A549 (cell line): ENCODE results near the gene ARPC1B. TPM values are rescaled to one million over a fixed set of nuclear protein-coding genes. Genes with fewer than 3 reads are reported as not detected.

ENCODE experiments used
- ATAC-seq, 2 experiments: fragments of 200-7000 bp in 1 of 2; fragments of >200 bp in 1 of 2; cut with Nextera tagmentation in 1 of 2; cut with Tn5 transposase in 1 of 2; 3 replicates each; pipeline versions ENCODE4 v1.8.0 to v1.9.1; 2018 to 2020; ENCODE audit warnings: mild to moderate bottlenecking in 1 of 2, moderate library complexity in 1 of 2
- CTCF ChIA-PET: fragments of 300-600 bp; sonication (Branson Sonifier 250); formaldehyde crosslinking; extraction: SDS; loops from one replicate; lab custom pipeline; 2021; ENCODE audit warnings: antibody characterized with exemption, inconsistent platforms; lab: Yijun Ruan, JAX
- POLR2A ChIA-PET: fragments of 350-600 bp; formaldehyde crosslinking; extraction: SDS; loops from one replicate; lab custom pipeline; 2021; ENCODE audit warnings: antibody characterized with exemption, inconsistent platforms; lab: Yijun Ruan, JAX
- DNase-seq, 2 experiments: peaks; one replicate each; pipeline versions ENCODE4 v3.0.0 to v3.0.0-alpha.2; 2011 to 2016; ENCODE audit warnings: low read depth in 1 of 2, low spot score in 1 of 2
- FAIRE-seq: peaks from 2 replicates; lab custom pipeline; 2011; peaks lifted over from hg19 to GRCh38; lab: Jason Lieb, UNC
- H3K27ac ChIP-seq, 2 experiments: fragments of >200 bp; sonication (Bioruptor Twin); formaldehyde crosslinking; 3 replicates each; pipeline ENCODE4 v1.5.1; 2016 to 2017
- H3K4me1 ChIP-seq: fragments of >200 bp; sonication (Bioruptor Twin); formaldehyde crosslinking; 3 replicates; pipeline ENCODE4 v1.6.1; 2016
- H3K4me2 ChIP-seq: fragments of >200 bp; sonication (Bioruptor Twin); formaldehyde crosslinking; 3 replicates; pipeline ENCODE4 v1.6.1; 2016
- H3K4me3 ChIP-seq: fragments of >200 bp; sonication (Bioruptor Twin); formaldehyde crosslinking; 3 replicates; pipeline ENCODE4 v1.5.1; 2016
- H3K9me3 ChIP-seq: fragments of >200 bp; sonication (Bioruptor Twin); formaldehyde crosslinking; 3 replicates; pipeline ENCODE4 v1.6.1; 2016
- BCL3 ChIP-seq: fragments of >200 bp; sonication (Bioruptor Twin); formaldehyde crosslinking; IDR thresholded peaks from 3 replicates; pipeline ENCODE4 v1.6.1; 2016
- BHLHE40 ChIP-seq: IDR thresholded peaks from 2 replicates; pipeline ENCODE4 v1.6.1; 2012; ENCODE audit warnings: low read depth, low read length, inconsistent platforms
- CTCF ChIP-seq: fragments of >200 bp; sonication (Bioruptor Twin); formaldehyde crosslinking; IDR thresholded peaks from 3 replicates; pipeline ENCODE4 v1.5.1; 2016
- E2F6 ChIP-seq: IDR thresholded peaks from 2 replicates; pipeline ENCODE4 v1.6.1; 2012; ENCODE audit warnings: low read depth, borderline replicate concordance
- ELK1 ChIP-seq: fragments of 150-350 bp; IDR thresholded peaks from 2 replicates; pipeline ENCODE4 v1.6.1; 2014; ENCODE audit warnings: low read depth, mild to moderate bottlenecking, low read length
- EP300 ChIP-seq, 2 experiments: fragments of >200 bp; sonication (Bioruptor Twin); formaldehyde crosslinking; IDR thresholded peaks; 2 replicates in 1 of 2; 3 replicates in 1 of 2; pipeline ENCODE4 v1.6.1; 2016 to 2017
- HDAC2 ChIP-seq: fragments of 200-600 bp; sonication (generic); IDR thresholded peaks from 2 replicates; pipeline ENCODE4 v1.6.1; 2016
- HEYL ChIP-seq: fragments of 250-450 bp; sonication (Bioruptor Pico); IDR thresholded peaks from 2 replicates; pipeline ENCODE4 v1.8.0; 2021; ENCODE audit warnings: mild to moderate bottlenecking, moderate library complexity
- HMGXB4 ChIP-seq: fragments of 250-450 bp; sonication (Bioruptor Pico); IDR thresholded peaks from 2 replicates; pipeline ENCODE4 v1.5.0; 2021; ENCODE audit warnings: mild to moderate bottlenecking, moderate library complexity, borderline replicate concordance
- HOXA7 ChIP-seq: fragments of 250-450 bp; sonication (Bioruptor Pico); IDR thresholded peaks from 2 replicates; pipeline ENCODE4 v1.5.0; 2020; ENCODE audit warnings: mild to moderate bottlenecking, moderate library complexity
- JUN ChIP-seq, 2 experiments: fragments of >200 bp; sonication (Bioruptor Twin); formaldehyde crosslinking; IDR thresholded peaks; 2 replicates in 1 of 2; 3 replicates in 1 of 2; pipeline ENCODE4 v1.6.1; 2016 to 2017
- KDM5A ChIP-seq: fragments of 200-600 bp; sonication (generic); IDR thresholded peaks from 2 replicates; pipeline ENCODE4 v1.6.1; 2016; ENCODE audit warnings: antibody characterized with exemption, mild to moderate bottlenecking
- MAX ChIP-seq: IDR thresholded peaks from 2 replicates; pipeline ENCODE4 v1.6.1; 2012
- MYC ChIP-seq: IDR thresholded peaks from 2 replicates; pipeline ENCODE4 v1.6.1; 2012; ENCODE audit warnings: mild to moderate bottlenecking, inconsistent platforms, low read length, improper control_type of control experiment, borderline replicate concordance
- PHF8 ChIP-seq: fragments of 200-600 bp; sonication (generic); IDR thresholded peaks from 2 replicates; pipeline ENCODE4 v1.6.1; 2016; ENCODE audit warnings: low read depth, mild to moderate bottlenecking, antibody characterized with exemption, moderate library complexity, borderline replicate concordance
- POLR2A ChIP-seq: IDR thresholded peaks from 2 replicates; pipeline ENCODE4 v1.6.1; 2012; ENCODE audit warnings: mild to moderate bottlenecking, low read length
- RAD21 ChIP-seq, 2 experiments: fragments of >200 bp in 1 of 2; sonication (Bioruptor Twin) in 1 of 2; formaldehyde crosslinking in 1 of 2; IDR thresholded peaks in 1 of 2; conservative IDR thresholded peaks in 1 of 2; 2 replicates in 1 of 2; 3 replicates in 1 of 2; pipeline ENCODE4 v1.6.1; 2012 to 2018; ENCODE audit warnings: inconsistent platforms in 1 of 2
- RCOR1 ChIP-seq: fragments of 150-350 bp; IDR thresholded peaks from 2 replicates; pipeline ENCODE4 v1.6.1; 2014; ENCODE audit warnings: antibody characterized with exemption, low read length, low read depth
- RFX5 ChIP-seq: fragments of 450-650 bp; IDR thresholded peaks from 2 replicates; pipeline ENCODE4 v1.7.1; 2014; ENCODE audit warnings: antibody characterized with exemption, mild to moderate bottlenecking, moderate library complexity
- RNF2 ChIP-seq: fragments of 200-600 bp; sonication (generic); IDR thresholded peaks from 2 replicates; pipeline ENCODE4 v1.6.1; 2016; ENCODE audit warnings: low read depth, mild to moderate bottlenecking, antibody characterized with exemption, moderate library complexity, borderline replicate concordance
- SREBF2 ChIP-seq: fragments of 450-650 bp; IDR thresholded peaks from 2 replicates; pipeline ENCODE4 v1.6.1; 2014; ENCODE audit warnings: mild to moderate bottlenecking, moderate library complexity
- ZFP36 ChIP-seq: fragments of 450-650 bp; IDR thresholded peaks from 2 replicates; pipeline ENCODE4 v1.6.1; 2014; ENCODE audit warnings: borderline replicate concordance; ENCODE audit not compliant: partially characterized antibody
- ZNF302 ChIP-seq: fragments of 250-450 bp; sonication (Bioruptor Pico); IDR thresholded peaks from 2 replicates; pipeline ENCODE4 v1.9.0; 2021; ENCODE audit warnings: inconsistent platforms, mild to moderate bottlenecking, moderate library complexity
- WGBS: methylation state at CpG from one replicate; pipeline ENCODE4 v1.1.6; 2017; ENCODE audit errors: missing lambda C conversion rate; 5-methylcytosine and 5-hydroxymethylcytosine counted together
- polyA plus RNA-seq, 4 experiments: library from polyadenylated mRNA; depleted of rRNA in 3 of 4; stranded (reverse); fragments of >200 nt; fragmentation: RNase III in 1 of 4; extraction: RNeasy Plus Mini Kit Qiagen cat#74134 plus additional on column Dnase treatment in 1 of 4; gene quantifications; 2 replicates in 3 of 4; 3 replicates in 1 of 4; pipeline ENCODE4 v1.2.3, GENCODE V29; 2011 to 2017

ARPC1B gene
- polyA plus RNA-seq, 2 of the 4 experiments (the other 2 are of a cell fraction), result 197 to 294 TPM

GRCh38 chr7:99325001-99325493 is 49.5 kb upstream of the ARPC1B start:
- peak in 1 of 2 experiments; percentile 7; a peak in 5 of 6 replicates for ATAC-seq
- ChIA-PET POLR2A (interaction anchor here (0.6 to 1.2 kb wide), 2 partner anchors 11 to 365 kb away, joined by 3 read pairs; no protein-coding TSS in a partner anchor), CTCF (interaction anchor here (0.6 to 8.6 kb wide), 4 partner anchors 13 to 288 kb away, joined by 3 to 56 read pairs (median 4); no protein-coding TSS in a partner anchor)
- no peaks in the 10 kb centered on the region for H3K9me3 ChIP-seq
- peaks cover 33% of the 10 kb centered on the region for H3K4me1 ChIP-seq
- H3K4me3 ChIP-seq, result peak overlapping the region; percentile 70
- TF ChIP-seq BHLHE40, result no peak
- no peak for TF ChIP-seq HEYL (CRISPR knock-in tag)
- TF ChIP-seq RNF2, result no peak
- TF ChIP-seq HOXA7 (CRISPR knock-in tag), result no peak
- no peak for DNase-seq
- H3K27ac ChIP-seq, result peak overlapping the region; percentile 96 to 97
- H3K4me2 ChIP-seq, result peak overlapping the region; percentile 95
- FAIRE-seq, result no peak
- 35% methylated on average over 14 of the region's 14 CpGs for WGBS

- peak within 1 kb of the TSS; percentile 96 to 97 for H3K27ac ChIP-seq
- TF ChIP-seq POLR2A (peak; percentile 98), ELK1 (no peak), EP300 (IDR thresholded peaks at IDR 0.05) (no peak), JUN (IDR thresholded peaks at IDR 0.05) (peak; percentile 51 to 90), BCL3 (peak; percentile 76; the same call in 1 of the 3 replicates), PHF8 (peak; percentile 71; the same call in 1 of the 2 replicates), RAD21 (conservative IDR thresholded peaks at IDR 0.05 in 1 of 2, IDR thresholded peaks at IDR 0.05 in 1 of 2) (peak in 1 of 2 experiments; percentile 15; a peak in 2 of 5 replicates), E2F6 (peak; percentile 44; the same call in 1 of the 2 replicates), MYC (peak; percentile 14; the same call in 1 of the 2 replicates), MAX (peak; percentile 84), RCOR1 (no peak)
- peaks cover 40% of the 10 kb centered on the region for H3K4me1 ChIP-seq
- ChIA-PET CTCF (interaction anchor here (0.6 to 8.6 kb wide), 5 partner anchors 13 to 289 kb away, joined by 3 to 56 read pairs (median 3); no protein-coding TSS in a partner anchor), POLR2A (interaction anchor here (0.5 to 1.2 kb wide), 4 partner anchors 10 to 366 kb away, joined by 3 to 6 read pairs (median 4); no protein-coding TSS in a partner anchor)
- 2% methylated on average over 53 of the region's 82 CpGs for WGBS
- peak within 1 kb of the TSS; percentile 70 for H3K4me3 ChIP-seq
- peak within 1 kb of the TSS; percentile 95 for H3K4me2 ChIP-seq
- FAIRE-seq, result no peak
- peak; percentile 96 to 98 for ATAC-seq
- DNase-seq, result peak; percentile 91 to 92
- no peaks in the 10 kb centered on the region for H3K9me3 ChIP-seq
Observed at GRCh38 chr7:99325592-99326407, 48.7 kb upstream of the ARPC1B start, which contains the start of gene ARPC1A. TSS of gene ARPC1A (plus strand) at chr7:99325898. CDS start at chr7:99333354, 7,456 bp downstream.

- FAIRE-seq, result no peak
- Histone ChIP-seq H3K4me3 (peak overlapping the region; percentile 70), H3K9me3 (no peaks in the 10 kb centered on the region), H3K27ac (peak overlapping the region; percentile 96 to 97), H3K4me2 (peak overlapping the region; percentile 82), H3K4me1 (peaks cover 46% of the 10 kb centered on the region)
- ChIA-PET POLR2A (interaction anchor here (0.5 kb wide), 1 partner anchor 68 kb away, joined by 6 read pairs; no protein-coding TSS in a partner anchor), CTCF (interaction anchor here (1.0 to 8.6 kb wide), 2 partner anchors 14 to 448 kb away, joined by 3 to 56 read pairs; partner anchors contain the start of gene TRRAP)
- no peak for ATAC-seq
- no peak for DNase-seq
- 3% methylated on average over 10 of the region's 10 CpGs for WGBS
- TF ChIP-seq HDAC2, result no peak
- no peak for TF ChIP-seq ZNF302 (CRISPR knock-in tag)
- no peak for TF ChIP-seq SREBF2
- TF ChIP-seq CTCF, result no peak
- no peak for TF ChIP-seq RFX5
- no peak for TF ChIP-seq RCOR1
- TF ChIP-seq HMGXB4 (CRISPR knock-in tag), result no peak
- TF ChIP-seq ZFP36, result no peak
- no peak for TF ChIP-seq KDM5A
- no peak for TF ChIP-seq JUN (IDR thresholded peaks at IDR 0.05)
Observed at GRCh38 chr7:99326408-99326782, 48.1 kb upstream of the ARPC1B start.
